ENCODE results near the gene HDAC4.

Gene HDAC4

GRCh38 chr2:239395524-239395923 lies 5.3 kb downstream of the HDAC4 start:
- DNase-seq: no peak

GRCh38 chr2:239394978-239395377 lies 5.8 kb downstream of the HDAC4 start:
- no peak for DNase-seq

GRCh38 chr2:239394346-239394945 lies 6.4 kb downstream of the HDAC4 start:
- no peak for DNase-seq

- no peak for DNase-seq
Observed at GRCh38 chr2:239393941-239394340, 6.9 kb downstream of the HDAC4 start.

- no peak for DNase-seq
Observed at GRCh38 chr2:239393388-239393940, 7.4 kb downstream of the HDAC4 start.

GRCh38 chr2:239392688-239393387 lies 8.0 kb downstream of the HDAC4 start:
- no peak for DNase-seq

GRCh38 chr2:239392072-239392357 lies 8.8 kb downstream of the HDAC4 start:
- no peak for DNase-seq

- no peak for DNase-seq
Observed at GRCh38 chr2:239391286-239392071, 9.3 kb downstream of the HDAC4 start.

GRCh38 chr2:239390546-239391285 lies 10.1 kb downstream of the HDAC4 start:
- DNase-seq: no peak

GRCh38 chr2:239389414-239390329 lies 11.1 kb downstream of the HDAC4 start:
- DNase-seq: no peak

- DNase-seq: no peak
Observed at GRCh38 chr2:239388236-239389151, 12.3 kb downstream of the HDAC4 start.

- DNase-seq: no peak
Observed at GRCh38 chr2:239387811-239388210, 13.0 kb downstream of the HDAC4 start.

- DNase-seq: no peak
Observed at GRCh38 chr2:239386872-239387445, 13.9 kb downstream of the HDAC4 start.

- DNase-seq: no peak
Observed at GRCh38 chr2:239386001-239386670, 14.7 kb downstream of the HDAC4 start.

- no peak for DNase-seq
Observed at GRCh38 chr2:239385096-239386000, 15.5 kb downstream of the HDAC4 start.

GRCh38 chr2:239383759-239384156 lies 17.1 kb downstream of the HDAC4 start:
- no peak for DNase-seq

GRCh38 chr2:239383036-239383758 lies 17.6 kb downstream of the HDAC4 start:
- no peak for DNase-seq

GRCh38 chr2:239382384-239382880 lies 18.4 kb downstream of the HDAC4 start:
- no peak for DNase-seq
